H1 (cell line): Measurements from ENCODE around the gene EDN1. TPM values are rescaled to one million over a fixed set of nuclear protein-coding genes. Genes with fewer than 3 reads are reported as not detected.

Experiments
- CTCF ChIA-PET: fragments of 300-600 bp; sonication (Branson Sonifier 250); formaldehyde crosslinking; loops from one replicate; lab custom pipeline; 2021; ENCODE audit not compliant: partially characterized antibody; lab: Charles Lee
- POLR2A ChIA-PET: fragments of 300-600 bp; sonication (Branson Sonifier 250); formaldehyde crosslinking; loops from one replicate; lab custom pipeline; 2021; ENCODE audit warnings: inconsistent platforms; ENCODE audit not compliant: partially characterized antibody; lab: Charles Lee
- DNase-seq, 2 experiments: peaks; one replicate each; pipeline versions ENCODE4 v3.0.0 to v3.0.0-alpha.2; 2010 to 2022; ENCODE audit warnings: low spot score in 2 of 2, low read depth in 1 of 2, mixed read lengths in 1 of 2
- FAIRE-seq: peaks from 2 replicates; lab custom pipeline; 2011; peaks lifted over from hg19 to GRCh38; lab: Jason Lieb, UNC
- H2AFZ ChIP-seq: 2 replicates; pipeline ENCODE4 v1.8.1; 2012; ENCODE audit warnings: low read length, inconsistent platforms
- H2AK5ac ChIP-seq: 2 replicates; pipeline ENCODE4 v1.6.1; 2013; ENCODE audit warnings: low read depth, low read length
- H2BK120ac ChIP-seq: replicated peaks from 2 replicates; pipeline ENCODE3; 2013; ENCODE audit warnings: low read depth, low read length, inconsistent platforms
- H2BK12ac ChIP-seq: 2 replicates; pipeline ENCODE4 v1.6.1; 2013; ENCODE audit warnings: low read depth, low read length
- H2BK15ac ChIP-seq: 2 replicates; pipeline ENCODE4 v1.6.1; 2013; ENCODE audit warnings: low read length
- H2BK20ac ChIP-seq: 2 replicates; pipeline ENCODE4 v1.6.1; 2013; ENCODE audit warnings: low read length
- H2BK5ac ChIP-seq: 2 replicates; pipeline ENCODE4 v1.6.1; 2013; ENCODE audit warnings: low read depth, low read length
- H3K14ac ChIP-seq: 2 replicates; pipeline ENCODE4 v1.6.1; 2013; ENCODE audit warnings: inconsistent platforms; ENCODE audit not compliant: insufficient read length
- H3K18ac ChIP-seq: 2 replicates; pipeline ENCODE4 v1.6.1; 2013; ENCODE audit warnings: low read length; ENCODE audit errors: extremely low read depth
- H3K23ac ChIP-seq: 2 replicates; pipeline ENCODE4 v1.6.1; 2013; ENCODE audit warnings: inconsistent platforms; ENCODE audit not compliant: insufficient read length
- H3K23me2 ChIP-seq: 2 replicates; pipeline ENCODE4 v1.6.1; 2013; ENCODE audit warnings: low read depth, low read length
- H3K27ac ChIP-seq: 2 replicates; pipeline ENCODE4 v1.6.1; 2011; ENCODE audit warnings: low read depth, low read length, inconsistent platforms
- H3K27me3 ChIP-seq, 4 experiments: replicated peaks in 1 of 4; 1 replicate in 1 of 4; 2 replicates in 3 of 4; pipeline versions ENCODE4 v1.6.1 to v1.8.1; 2011 to 2013; ENCODE audit warnings: low read length in 3 of 4, mild to moderate bottlenecking in 3 of 4, inconsistent platforms in 2 of 4, mixed read lengths in 2 of 4, moderate library complexity in 1 of 4; ENCODE audit not compliant: control insufficient read depth in 3 of 4, insufficient read depth in 3 of 4; ENCODE audit errors: extremely low read depth in 1 of 4
- H3K36me3 ChIP-seq, 4 experiments: 2 replicates each; pipeline versions ENCODE4 v1.6.1 to v1.8.1; 2011 to 2013; ENCODE audit warnings: mild to moderate bottlenecking in 4 of 4, low read length in 3 of 4, moderate library complexity in 2 of 4, control low read depth in 1 of 4, inconsistent platforms in 1 of 4; ENCODE audit not compliant: insufficient read depth in 4 of 4, control insufficient read depth in 2 of 4
- H3K4ac ChIP-seq: replicated peaks from 2 replicates; pipeline ENCODE3; 2013; ENCODE audit warnings: low read length, low read depth, mixed read lengths, inconsistent platforms; ENCODE audit not compliant: insufficient read length
- H3K4me1 ChIP-seq, 4 experiments: replicated peaks in 1 of 4; 1 replicate in 1 of 4; 2 replicates in 3 of 4; pipeline versions ENCODE4 v1.6.1 to v1.8.1; 2011 to 2013; ENCODE audit warnings: low read length in 3 of 4, inconsistent platforms in 2 of 4, mixed read lengths in 1 of 4; ENCODE audit not compliant: insufficient read depth in 4 of 4, control insufficient read depth in 3 of 4
- H3K4me2 ChIP-seq, 2 experiments: 2 replicates each; pipeline versions ENCODE4 v1.6.1 to v1.8.1; 2011 to 2013; ENCODE audit warnings: low read depth in 2 of 2, low read length in 2 of 2, control low read depth in 1 of 2, inconsistent platforms in 1 of 2, mild to moderate bottlenecking in 1 of 2; ENCODE audit not compliant: insufficient read depth in 1 of 2
- H3K4me3 ChIP-seq, 4 experiments: fragments of 200-600, 300-600 bp in 1 of 4; sonication (generic), shearing (Covaris generic), sonication (Bioruptor Twin) in 1 of 4; 2 replicates each; pipeline versions ENCODE4 v1.5.1 to v1.8.1; 2011 to 2016; ENCODE audit warnings: low read length in 4 of 4, low read depth in 3 of 4, control low read depth in 2 of 4, inconsistent platforms in 2 of 4, mild to moderate bottlenecking in 2 of 4, mixed read lengths in 1 of 4, moderate library complexity in 1 of 4; ENCODE audit not compliant: insufficient read depth in 2 of 4; ENCODE audit errors: extremely low read depth in 1 of 4
- H3K56ac ChIP-seq: replicated peaks from 2 replicates; pipeline ENCODE3; 2013; ENCODE audit warnings: low read depth, mild to moderate bottlenecking, mixed read lengths, low read length, inconsistent platforms; ENCODE audit not compliant: insufficient read length
- H3K79me1 ChIP-seq: 2 replicates; pipeline ENCODE4 v1.6.1; 2013; ENCODE audit warnings: low read depth, low read length, control low read depth
- H3K79me2 ChIP-seq, 2 experiments: 2 replicates each; pipeline versions ENCODE4 v1.6.1 to v1.8.1; 2012 to 2013; ENCODE audit warnings: low read length in 2 of 2, mild to moderate bottlenecking in 2 of 2, inconsistent platforms in 1 of 2; ENCODE audit not compliant: insufficient read depth in 2 of 2, control insufficient read depth in 1 of 2
- H3K9ac ChIP-seq, 4 experiments: replicated peaks in 1 of 4; 1 replicate in 1 of 4; 2 replicates in 3 of 4; pipeline versions ENCODE4 v1.6.1 to v1.8.1; 2011 to 2013; ENCODE audit warnings: low read depth in 3 of 4, low read length in 3 of 4, control low read depth in 2 of 4, mild to moderate bottlenecking in 2 of 4, moderate library complexity in 2 of 4, inconsistent platforms in 1 of 4; ENCODE audit errors: extremely low read depth in 1 of 4
- H3K9me3 ChIP-seq, 2 experiments: 2 replicates each; pipeline versions ENCODE4 v1.6.1 to v1.8.1; 2012 to 2013; ENCODE audit warnings: mild to moderate bottlenecking in 2 of 2, moderate library complexity in 2 of 2, control low read depth in 1 of 2, inconsistent platforms in 1 of 2, low read depth in 1 of 2, low read length in 1 of 2, mixed read lengths in 1 of 2; ENCODE audit not compliant: insufficient read depth in 2 of 2
- H4K20me1 ChIP-seq, 2 experiments: replicated peaks in 1 of 2; 2 replicates each; pipeline versions ENCODE3 to v1.8.1; 2011 to 2013; ENCODE audit warnings: inconsistent platforms in 2 of 2, low read length in 2 of 2, mild to moderate bottlenecking in 1 of 2; ENCODE audit not compliant: insufficient read depth in 2 of 2, control insufficient read depth in 1 of 2
- H4K5ac ChIP-seq: 2 replicates; pipeline ENCODE4 v1.6.1; 2013; ENCODE audit warnings: low read length, low read depth, mixed read lengths, inconsistent platforms; ENCODE audit not compliant: insufficient read length
- H4K8ac ChIP-seq: 2 replicates; pipeline ENCODE4 v1.8.0; 2013; ENCODE audit warnings: mild to moderate bottlenecking, moderate library complexity, low read length, inconsistent platforms; ENCODE audit not compliant: insufficient read depth; ENCODE audit errors: extremely low read depth
- H4K91ac ChIP-seq: replicated peaks from 2 replicates; pipeline ENCODE3; 2013; ENCODE audit warnings: low read length, mixed read lengths, inconsistent platforms; ENCODE audit not compliant: insufficient read length
- ATF2 ChIP-seq: IDR thresholded peaks from 2 replicates; pipeline ENCODE4 v1.6.1; 2012; ENCODE audit warnings: low read length, inconsistent platforms
- ATF3 ChIP-seq: IDR thresholded peaks from 2 replicates; pipeline ENCODE4 v1.6.1; 2011; ENCODE audit warnings: low read depth, mild to moderate bottlenecking, low read length; ENCODE audit not compliant: insufficient read depth
- CEBPB ChIP-seq: IDR thresholded peaks from 2 replicates; pipeline ENCODE4 v1.6.1; 2012; ENCODE audit warnings: low read depth, low read length
- CTCF ChIP-seq, 3 experiments: IDR thresholded peaks; 1 replicate in 2 of 3; 2 replicates in 1 of 3; pipeline versions ENCODE4 v1.5.1 to v1.6.1; 2011; ENCODE audit warnings: low read length in 3 of 3, mild to moderate bottlenecking in 3 of 3, inconsistent platforms in 2 of 3, low read depth in 1 of 3, moderate library complexity in 1 of 3; ENCODE audit not compliant: insufficient read depth in 1 of 3; ENCODE audit errors: control extremely low read depth in 1 of 3
- KDM4A ChIP-seq: IDR thresholded peaks from one replicate; pipeline ENCODE4 v1.7.1; 2012; ENCODE audit warnings: low read depth, mild to moderate bottlenecking, moderate library complexity, low read length, inconsistent platforms; ENCODE audit not compliant: severe bottlenecking
- MAFK ChIP-seq: IDR thresholded peaks from 2 replicates; pipeline ENCODE4 v1.6.1; 2012; ENCODE audit warnings: low read depth, mild to moderate bottlenecking, improper control_type of control experiment, low read length
- NANOG ChIP-seq: IDR thresholded peaks from 2 replicates; pipeline ENCODE4 v1.6.1; 2011; ENCODE audit warnings: low read length, low read depth, mild to moderate bottlenecking, inconsistent platforms; ENCODE audit not compliant: insufficient read depth, poor library complexity, severe bottlenecking
- PHF8 ChIP-seq: fragments of 200-600 bp; sonication (generic); conservative IDR thresholded peaks from 2 replicates; pipeline ENCODE4 v1.7.1; 2012; ENCODE audit warnings: low read depth, mild to moderate bottlenecking, inconsistent platforms, low read length, moderate library complexity
- SRF ChIP-seq: IDR thresholded peaks from 2 replicates; pipeline ENCODE4 v1.6.1; 2011; ENCODE audit warnings: mild to moderate bottlenecking, low read depth, low read length, moderate library complexity
- ZNF274 ChIP-seq: IDR thresholded peaks from 2 replicates; pipeline ENCODE4 v1.7.0; 2012; ENCODE audit warnings: low read length, borderline replicate concordance; ENCODE audit errors: extremely low read depth
- polyA plus RNA-seq, 7 experiments: library from polyadenylated mRNA; depleted of rRNA in 3 of 7; stranded (reverse) in 5 of 7; unstranded in 2 of 7; fragments of >200 nt in 5 of 7; fragments of 200-250 nt in 2 of 7; gene quantifications; 1 replicate in 5 of 7; 2 replicates in 1 of 7; 4 replicates in 1 of 7; pipeline versions ENCODE4 v1.2.1 to v1.2.3, GENCODE V29; 2011 to 2013; ENCODE audit warnings: missing spikeins in 2 of 7, mixed read lengths in 2 of 7
- total RNA-seq: library from RNA; stranded (reverse); fragmentation: NEBNext Ultra II Directional; extraction: Animal tissue kit (Norgen Biotek cat#: 25700); gene quantifications from 2 replicates; pipeline ENCODE4 v1.2.1, GENCODE V29; 2021

Gene EDN1
- total and polyA plus RNA-seq, 2 of the 8 experiments (the other 6 are each of a cell fraction or from before 2014, with no cell fraction given) = 0.23 to 1.1 TPM

GRCh38 chr6:12278915-12279314, 11.2 kb upstream of the EDN1 start:
- CTCF ChIA-PET = interaction anchor here (3.4 to 5.2 kb wide), 2 partner anchors 9 to 11 kb away, joined by 13 to 24 read pairs; partner anchors contain the start of gene EDN1
- no peak for TF ChIP-seq NANOG
- TF ChIP-seq MAFK = no peak
- no peak for TF ChIP-seq SRF
- TF ChIP-seq CEBPB = no peak
- TF ChIP-seq CTCF (IDR thresholded peaks at IDR 0.05; ENCODE audit: control extremely low read depth in 1 of 3, insufficient read depth in 1 of 3, low read depth in 1 of 3, low read length in 3 of 3) = no peak
- no peak for TF ChIP-seq ZNF274
- no peak for TF ChIP-seq ATF2
- TF ChIP-seq ATF3 = no peak
- no peak for TF ChIP-seq PHF8
- no peak for TF ChIP-seq KDM4A

More at GRCh38 chr6:12278915-12279314, 11.2 kb upstream of the EDN1 start:
- no peak overlapping the region for H3K9ac ChIP-seq
- H3K4me2 ChIP-seq = no peak overlapping the region
- POLR2A ChIA-PET = no interaction called here
- H3K56ac ChIP-seq = no peak overlapping the region
- H3K14ac ChIP-seq = no peak overlapping the region
- H3K27me3 ChIP-seq = no peaks in the 10 kb centered on the region
- no peak overlapping the region for H2BK12ac ChIP-seq
- no peak overlapping the region for H2AK5ac ChIP-seq
- no peak overlapping the region for H2BK120ac ChIP-seq
- no peak overlapping the region for H4K8ac ChIP-seq
- H3K79me1 ChIP-seq = no peaks in the 10 kb centered on the region
- H3K4me3 ChIP-seq = no peak overlapping the region
- no peak overlapping the region for H2BK15ac ChIP-seq
- no peaks in the 10 kb centered on the region for H3K4me1 ChIP-seq
- H3K4ac ChIP-seq = no peak overlapping the region
- no peak overlapping the region for H2BK5ac ChIP-seq
- no peaks in the 10 kb centered on the region for H3K79me2 ChIP-seq
- no peaks in the 10 kb centered on the region for H4K20me1 ChIP-seq
- no peak overlapping the region for H2BK20ac ChIP-seq
- H3K9me3 ChIP-seq = no peaks in the 10 kb centered on the region; a peak in 1 of 4 replicates
- H4K5ac ChIP-seq = no peak overlapping the region
- DNase-seq = no peak
- no peak overlapping the region for H3K18ac ChIP-seq
- no peak overlapping the region for H3K27ac ChIP-seq
- H3K36me3 ChIP-seq = no peaks in the 10 kb centered on the region
- H4K91ac ChIP-seq = no peak overlapping the region
- H3K23me2 ChIP-seq = no peaks in the 10 kb centered on the region
- H3K23ac ChIP-seq = no peak overlapping the region
- no peak overlapping the region for H2AFZ ChIP-seq
- no peak for FAIRE-seq
